ENCODE results near the gene C4B.
"Not testable (repeated sequence)": the region's sequence is repeated elsewhere in the genome, so short reads cannot be mapped to it uniquely, and the experiment has no call there.

- TF ChIP-seq EZH2 (optimal IDR thresholded peaks at IDR 0.05; ENCODE audit: low read depth, low read length); CTCF (IDR thresholded peaks at IDR 0.05; ENCODE audit: low read length); EZH2phosphoT487 (IDR thresholded peaks at IDR 0.05; ENCODE audit: low read length): not testable (repeated sequence)
These were observed 9.6 kb upstream of the C4B start for GRCh38 chr6:32004864-32005537.
